Colonic mucosa (tissue), 4 donors: Measurements from ENCODE around the gene PTGIS. TPM values are rescaled to one million over a fixed set of nuclear protein-coding genes. Genes with fewer than 3 reads are reported as not detected.

Experiments
- DNase-seq: peaks from one replicate; pipeline ENCODE4 v3.0.0-alpha.2; 2020
- H3K27ac ChIP-seq: fragments of 200-600 bp; one replicate; pipeline ENCODE4 v1.8.0; 2021
- H3K27me3 ChIP-seq: fragments of 200-600 bp; one replicate; pipeline ENCODE4 v1.8.0; 2021
- H3K36me3 ChIP-seq: fragments of 200-600 bp; one replicate; pipeline ENCODE4 v1.8.0; 2021
- H3K4me1 ChIP-seq: fragments of 200-600 bp; one replicate; pipeline ENCODE4 v1.8.0; 2021; ENCODE audit warnings: mild to moderate bottlenecking
- H3K4me3 ChIP-seq: fragments of 200-600 bp; one replicate; pipeline ENCODE4 v1.8.0; 2021
- H3K9ac ChIP-seq, 2 donors: one replicate each; pipeline ENCODE4 v1.7.0; 2013; ENCODE audit warnings: control low read depth in 2 of 2, low read depth in 2 of 2, low read length in 2 of 2
- H3K9me3 ChIP-seq: fragments of 200-600 bp; one replicate; pipeline ENCODE4 v1.8.0; 2021
- intact Hi-C: fragments of 100-400 bp; cut with DNase I; formaldehyde crosslinking; loops from one replicate; pipeline ENCODE4 v1.14.1; 2022
- total RNA-seq, 2 donors: library from RNA; stranded (reverse); fragmentation: NEBNext Ultra II Directional in 1 of 2; extraction: Animal tissue kit (Norgen Biotek cat#: 25700) in 1 of 2; gene quantifications; one replicate each; pipeline ENCODE4 v1.2.1, GENCODE V29; 2021
- TF ChIP-seq, protein P1 (sequence below): fragments of 200-600 bp; IDR thresholded peaks from one replicate; pipeline ENCODE4 v1.8.0; 2022; ENCODE audit warnings: antibody characterized with exemption, mild to moderate bottlenecking
- donor health status: healthy.
- donor health status: DM: no; HTN: no; CAD: no.
- donor health status: DM: no; HTN: no; CAD: no.

The PTGIS gene
- total RNA-seq, 2 donors from 2014 or later = 0.94 to 8.0 TPM

DNA sequence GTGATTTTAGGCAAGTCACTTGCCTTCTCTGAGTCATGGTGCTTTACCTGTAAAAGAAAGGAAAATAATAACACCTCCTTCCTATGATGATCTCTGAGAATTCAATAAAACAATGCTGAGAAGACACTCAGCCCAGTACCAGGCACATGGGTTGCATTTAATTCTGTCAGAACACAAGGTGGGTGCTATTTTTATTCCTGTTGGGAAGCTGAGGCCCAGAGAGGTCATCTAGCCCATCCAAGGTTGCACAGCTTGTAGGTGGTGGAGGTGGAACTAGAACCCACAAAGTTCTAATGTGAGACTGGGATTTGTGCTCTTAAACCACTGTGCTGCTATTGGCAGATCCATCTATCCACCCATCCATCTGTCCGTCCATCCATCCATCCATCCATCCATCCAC is 39.6 kb upstream of the PTGIS start:
- H3K9me3 ChIP-seq = no peaks in the 10 kb centered on the region
- DNase-seq = no peak
- intact Hi-C loops = no loop called here
- H3K36me3 ChIP-seq = no peaks in the 10 kb centered on the region
- H3K4me3 ChIP-seq = no peak overlapping the region
- H3K27me3 ChIP-seq = no peaks in the 10 kb centered on the region
- TF ChIP-seq, protein P1, sequence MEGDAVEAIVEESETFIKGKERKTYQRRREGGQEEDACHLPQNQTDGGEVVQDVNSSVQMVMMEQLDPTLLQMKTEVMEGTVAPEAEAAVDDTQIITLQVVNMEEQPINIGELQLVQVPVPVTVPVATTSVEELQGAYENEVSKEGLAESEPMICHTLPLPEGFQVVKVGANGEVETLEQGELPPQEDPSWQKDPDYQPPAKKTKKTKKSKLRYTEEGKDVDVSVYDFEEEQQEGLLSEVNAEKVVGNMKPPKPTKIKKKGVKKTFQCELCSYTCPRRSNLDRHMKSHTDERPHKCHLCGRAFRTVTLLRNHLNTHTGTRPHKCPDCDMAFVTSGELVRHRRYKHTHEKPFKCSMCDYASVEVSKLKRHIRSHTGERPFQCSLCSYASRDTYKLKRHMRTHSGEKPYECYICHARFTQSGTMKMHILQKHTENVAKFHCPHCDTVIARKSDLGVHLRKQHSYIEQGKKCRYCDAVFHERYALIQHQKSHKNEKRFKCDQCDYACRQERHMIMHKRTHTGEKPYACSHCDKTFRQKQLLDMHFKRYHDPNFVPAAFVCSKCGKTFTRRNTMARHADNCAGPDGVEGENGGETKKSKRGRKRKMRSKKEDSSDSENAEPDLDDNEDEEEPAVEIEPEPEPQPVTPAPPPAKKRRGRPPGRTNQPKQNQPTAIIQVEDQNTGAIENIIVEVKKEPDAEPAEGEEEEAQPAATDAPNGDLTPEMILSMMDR = no peak
- H3K4me1 ChIP-seq = peaks cover 7% of the 10 kb centered on the region
- H3K27ac ChIP-seq = no peak overlapping the region
- no peak overlapping the region for H3K9ac ChIP-seq

DNA sequence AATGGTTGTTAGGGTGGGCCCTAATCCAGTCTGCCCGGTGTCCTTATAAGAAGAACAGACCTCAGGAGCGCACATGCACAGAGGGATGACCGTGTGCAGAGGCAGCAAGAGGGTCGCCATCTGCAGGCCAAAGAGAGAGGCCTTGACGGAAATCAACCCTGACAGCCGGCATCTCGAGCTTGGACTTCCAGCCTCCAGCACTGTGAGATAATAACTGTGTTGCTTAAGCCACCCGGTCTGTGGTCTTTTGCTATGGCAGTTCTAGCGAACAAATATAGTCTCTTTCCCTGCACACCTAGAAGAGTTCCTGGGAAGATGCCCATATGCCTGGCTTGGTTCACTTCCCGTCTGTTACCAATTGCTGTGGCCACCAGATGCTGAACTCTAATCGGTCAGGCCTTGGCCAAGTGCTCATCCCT is 35.3 kb upstream of the PTGIS start:
- intact Hi-C loops = no loop called here
- no peak overlapping the region for H3K27ac ChIP-seq
- no peaks in the 10 kb centered on the region for H3K9me3 ChIP-seq
- no peaks in the 10 kb centered on the region for H3K4me1 ChIP-seq
- no peaks in the 10 kb centered on the region for H3K36me3 ChIP-seq
- DNase-seq = no peak
- TF ChIP-seq, protein P1 = no peak
- no peaks in the 10 kb centered on the region for H3K27me3 ChIP-seq
- no peak overlapping the region for H3K9ac ChIP-seq
- H3K4me3 ChIP-seq = no peak overlapping the region

DNA sequence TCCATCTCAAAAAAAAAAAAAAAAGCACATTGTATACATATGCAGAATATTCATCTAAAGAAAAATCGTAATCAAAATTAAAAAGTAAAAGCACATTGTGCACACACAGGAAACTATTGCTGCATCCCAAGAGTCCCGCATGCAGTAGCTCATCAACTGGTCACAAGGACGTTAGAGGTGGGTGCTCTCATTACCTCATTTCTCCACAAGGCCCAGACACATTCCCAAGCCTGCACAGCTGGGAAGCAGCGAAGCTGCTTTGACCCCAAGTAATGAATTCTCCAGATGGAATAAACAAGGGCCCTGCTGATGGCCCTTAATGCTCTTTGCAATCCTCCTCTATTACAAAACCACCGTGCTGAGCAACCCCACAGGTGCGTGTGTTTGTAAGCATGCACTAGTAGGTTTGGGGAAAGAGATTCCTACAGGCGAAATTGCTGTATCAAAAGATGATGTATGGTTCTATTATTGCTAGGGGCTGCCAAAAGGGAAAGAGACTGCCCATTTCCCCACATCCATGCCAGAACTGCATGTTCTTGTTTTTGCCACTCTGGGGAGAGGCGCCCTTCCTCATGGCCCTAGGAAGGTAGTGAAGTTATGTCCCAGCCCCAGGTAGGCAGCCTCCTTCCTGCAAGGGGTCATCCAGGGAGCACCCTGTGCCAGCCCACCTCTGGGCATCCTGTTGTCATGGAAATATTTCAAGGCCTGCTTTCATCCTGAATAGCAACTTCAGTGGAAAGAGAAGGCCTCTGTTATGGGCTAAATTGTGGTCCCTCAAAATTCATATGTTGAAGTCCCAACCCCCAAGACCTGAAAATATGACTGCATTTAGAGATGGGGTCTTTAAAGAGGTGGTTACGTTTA is 34.6 kb upstream of the PTGIS start:
- Histone ChIP-seq H3K36me3 (no peaks in the 10 kb centered on the region), H3K4me3 (no peak overlapping the region), H3K9me3 (no peaks in the 10 kb centered on the region), H3K4me1 (no peaks in the 10 kb centered on the region), H3K9ac (no peak overlapping the region), H3K27ac (no peak overlapping the region), H3K27me3 (no peaks in the 10 kb centered on the region)
- TF ChIP-seq, protein P1 = no peak
- DNase-seq = no peak
- intact Hi-C loops = no loop called here

DNA sequence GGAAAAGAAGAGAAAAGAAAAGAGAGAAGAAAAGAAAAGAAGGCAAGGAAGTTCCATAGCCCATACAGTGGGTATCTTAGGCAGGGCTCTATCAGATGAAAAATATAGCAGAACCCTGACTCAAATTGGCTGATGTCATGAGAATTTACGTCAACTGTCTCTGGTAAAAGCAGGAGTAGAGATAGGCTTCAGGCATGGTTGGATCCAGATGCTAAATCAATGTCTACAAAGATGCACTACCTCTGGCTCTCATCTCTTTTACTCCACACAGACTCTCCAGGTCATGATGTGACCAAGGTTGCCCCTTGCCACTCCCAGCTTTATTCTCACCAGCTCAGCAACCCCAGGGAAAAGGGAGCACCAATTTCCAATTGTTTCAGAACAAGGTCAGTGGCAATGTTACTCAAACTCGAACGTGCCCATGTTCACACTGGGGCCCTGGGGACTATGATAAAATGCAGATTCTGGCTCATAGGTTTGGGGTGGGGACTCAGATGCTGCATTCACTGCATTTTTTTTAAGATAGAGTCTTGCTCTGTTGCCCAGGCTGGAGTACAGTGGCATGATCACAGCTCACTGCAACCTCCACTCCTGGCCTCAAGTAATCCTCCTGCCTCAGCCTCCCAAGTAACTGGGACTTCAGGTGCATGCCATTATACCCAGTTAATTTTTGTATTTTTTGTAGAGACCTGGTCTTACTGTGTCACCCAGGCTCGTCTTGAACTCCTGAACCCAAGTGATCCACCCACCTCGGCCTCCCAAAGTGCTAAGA is 33.4 kb upstream of the PTGIS start:
- no peak for DNase-seq
- H3K9ac ChIP-seq = no peak overlapping the region
- no peaks in the 10 kb centered on the region for H3K36me3 ChIP-seq
- H3K27ac ChIP-seq = no peak overlapping the region
- H3K4me1 ChIP-seq = no peaks in the 10 kb centered on the region
- H3K9me3 ChIP-seq = no peaks in the 10 kb centered on the region
- no peak overlapping the region for H3K4me3 ChIP-seq
- no peaks in the 10 kb centered on the region for H3K27me3 ChIP-seq
- intact Hi-C loops = no loop called here
- TF ChIP-seq, protein P1 = no peak

DNA sequence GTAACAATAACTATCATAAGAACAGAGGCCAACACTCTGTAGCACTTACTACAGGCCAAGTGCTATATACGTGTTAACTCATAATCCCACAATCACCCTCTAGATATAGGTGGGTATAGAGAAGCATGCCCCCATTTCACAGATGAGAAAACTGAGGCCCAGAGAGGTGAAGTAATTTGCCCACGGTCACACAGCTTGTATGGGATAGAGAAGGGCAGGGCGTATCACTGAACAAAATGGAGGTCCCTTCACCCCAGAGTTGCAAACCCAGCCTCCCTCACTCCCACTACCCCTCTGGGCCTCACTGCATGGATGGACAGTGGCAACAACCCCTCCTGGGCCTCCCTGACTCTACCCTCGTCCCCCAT is 31.8 kb upstream of the PTGIS start:
- Histone ChIP-seq H3K9ac (no peak overlapping the region), H3K27ac (no peak overlapping the region), H3K27me3 (no peaks in the 10 kb centered on the region), H3K4me1 (no peaks in the 10 kb centered on the region), H3K9me3 (no peaks in the 10 kb centered on the region), H3K36me3 (no peaks in the 10 kb centered on the region), H3K4me3 (no peak overlapping the region)
- intact Hi-C loops = no loop called here
- TF ChIP-seq, protein P1 = no peak
- DNase-seq = no peak
